H9 (cell line): ENCODE data around the gene DCAF5. TPM values are rescaled to one million over a fixed set of nuclear protein-coding genes. Genes with fewer than 3 reads are reported as not detected.

Source experiments
- DNase-seq: peaks from one replicate; pipeline ENCODE4 v3.0.0-alpha.2; 2017
- H2AFZ ChIP-seq: one replicate; pipeline ENCODE4 v1.6.1; 2013; ENCODE audit warnings: mild to moderate bottlenecking, low read length, control low read depth, moderate library complexity
- H2AK5ac ChIP-seq: 2 replicates; pipeline ENCODE4 v1.6.1; 2013; ENCODE audit warnings: low read length, control low read depth, mixed read lengths; ENCODE audit not compliant: insufficient read length
- H2BK120ac ChIP-seq: one replicate; pipeline ENCODE4 v1.6.1; 2013; ENCODE audit warnings: low read depth, mild to moderate bottlenecking, low read length, control low read depth, inconsistent platforms; ENCODE audit not compliant: poor library complexity, severe bottlenecking
- H2BK12ac ChIP-seq: 2 replicates; pipeline ENCODE4 v1.6.1; 2013; ENCODE audit warnings: low read length, control low read depth, mixed read lengths, low read depth; ENCODE audit not compliant: insufficient read length
- H2BK15ac ChIP-seq: 2 replicates; pipeline ENCODE4 v1.6.1; 2013; ENCODE audit warnings: low read depth, low read length, control low read depth
- H2BK20ac ChIP-seq: one replicate; pipeline ENCODE4 v1.6.1; 2013; ENCODE audit warnings: low read depth, mild to moderate bottlenecking, low read length, control low read depth, inconsistent platforms; ENCODE audit not compliant: poor library complexity, severe bottlenecking
- H2BK5ac ChIP-seq: 2 replicates; pipeline ENCODE4 v1.6.1; 2013; ENCODE audit warnings: low read length, control low read depth, mixed read lengths; ENCODE audit not compliant: insufficient read length
- H3K14ac ChIP-seq: 2 replicates; pipeline ENCODE4 v1.6.1; 2013; ENCODE audit warnings: low read length, control low read depth; ENCODE audit not compliant: insufficient read depth
- H3K18ac ChIP-seq: 2 replicates; pipeline ENCODE4 v1.6.1; 2013; ENCODE audit warnings: low read depth, mild to moderate bottlenecking, mixed read lengths, low read length, control low read depth; ENCODE audit not compliant: insufficient read length
- H3K23ac ChIP-seq: 2 replicates; pipeline ENCODE4 v1.6.1; 2013; ENCODE audit warnings: low read length, control low read depth, mixed read lengths, low read depth; ENCODE audit not compliant: insufficient read length
- H3K23me2 ChIP-seq: 2 replicates; pipeline ENCODE4 v1.6.1; 2013; ENCODE audit warnings: low read depth, mild to moderate bottlenecking, mixed read lengths, low read length, control low read depth; ENCODE audit not compliant: insufficient read length, poor library complexity, severe bottlenecking
- H3K27ac ChIP-seq: 2 replicates; pipeline ENCODE4 v1.5.1; 2013; ENCODE audit warnings: low read length, control low read depth, mixed read lengths, low read depth; ENCODE audit not compliant: insufficient read length
- H3K27me3 ChIP-seq: 2 replicates; pipeline ENCODE4 v1.6.1; 2013; ENCODE audit warnings: low read length, control low read depth, inconsistent platforms; ENCODE audit not compliant: insufficient read depth
- H3K4ac ChIP-seq: 2 replicates; pipeline ENCODE4 v1.6.1; 2013; ENCODE audit warnings: low read depth, mild to moderate bottlenecking, control low read depth, inconsistent platforms, low read length, moderate library complexity
- H3K4me1 ChIP-seq: 2 replicates; pipeline ENCODE4 v1.6.1; 2013; ENCODE audit warnings: low read length, control low read depth, inconsistent platforms; ENCODE audit not compliant: insufficient read depth
- H3K4me2 ChIP-seq: 2 replicates; pipeline ENCODE4 v1.6.1; 2013; ENCODE audit warnings: low read length, control low read depth, mixed read lengths; ENCODE audit not compliant: insufficient read length, insufficient read depth
- H3K56ac ChIP-seq: 2 replicates; pipeline ENCODE4 v1.6.1; 2013; ENCODE audit warnings: low read depth, mild to moderate bottlenecking, mixed read lengths, low read length, control low read depth; ENCODE audit not compliant: insufficient read length
- H3K79me1 ChIP-seq: 2 replicates; pipeline ENCODE4 v1.6.1; 2013; ENCODE audit warnings: low read depth, mild to moderate bottlenecking, moderate library complexity, low read length, control low read depth, inconsistent platforms; ENCODE audit not compliant: insufficient read depth, poor library complexity, severe bottlenecking
- H3K79me2 ChIP-seq: 2 replicates; pipeline ENCODE4 v1.6.1; 2013; ENCODE audit warnings: low read length, control low read depth, inconsistent platforms; ENCODE audit not compliant: insufficient read depth
- H3K9ac ChIP-seq: 2 replicates; pipeline ENCODE4 v1.6.1; 2013; ENCODE audit warnings: low read length, control low read depth, mixed read lengths; ENCODE audit not compliant: insufficient read length; ENCODE audit errors: extremely low read depth
- H3K9me3 ChIP-seq: one replicate; pipeline ENCODE4 v1.6.1; 2013; ENCODE audit warnings: low read depth, low read length, inconsistent platforms; ENCODE audit not compliant: control insufficient read depth
- H3T11ph ChIP-seq: one replicate; pipeline ENCODE4 v1.6.1; 2013; ENCODE audit warnings: mild to moderate bottlenecking, low read length, control low read depth, inconsistent platforms
- H4K20me1 ChIP-seq: one replicate; pipeline ENCODE4 v1.6.1; 2013; ENCODE audit not compliant: control insufficient read depth, insufficient read length, insufficient read depth
- H4K5ac ChIP-seq: 2 replicates; pipeline ENCODE4 v1.6.1; 2013; ENCODE audit warnings: low read depth, mild to moderate bottlenecking, mixed read lengths, low read length, control low read depth; ENCODE audit not compliant: insufficient read length
- H4K8ac ChIP-seq: replicated peaks from 2 replicates; pipeline ENCODE4 v1.6.1; 2013; ENCODE audit warnings: low read length, control low read depth, mixed read lengths, low read depth; ENCODE audit not compliant: insufficient read length
- H4K91ac ChIP-seq: 2 replicates; pipeline ENCODE4 v1.6.1; 2013; ENCODE audit warnings: low read depth, mild to moderate bottlenecking, moderate library complexity, mixed read lengths, low read length, control low read depth; ENCODE audit not compliant: insufficient read length
- H3K27ac Mint-ChIP-seq, 3 experiments: 2 replicates in 2 of 3; 3 replicates in 1 of 3; pipeline ENCODE4 v1.8.0; 2020 to 2021; ENCODE audit warnings: mixed read lengths in 3 of 3, mild to moderate bottlenecking in 1 of 3, moderate library complexity in 1 of 3
- H3K27me3 Mint-ChIP-seq: 2 replicates; pipeline ENCODE4 v1.8.0; 2021; ENCODE audit warnings: low read depth, mild to moderate bottlenecking, moderate library complexity, mixed read lengths
- H3K36me3 Mint-ChIP-seq, 3 experiments: 2 replicates in 2 of 3; 3 replicates in 1 of 3; pipeline ENCODE4 v1.8.0; 2020 to 2021; ENCODE audit warnings: low read depth in 3 of 3, mixed read lengths in 3 of 3; ENCODE audit not compliant: insufficient read depth in 1 of 3
- H3K4me1 Mint-ChIP-seq, 2 experiments: 2 replicates each; pipeline ENCODE4 v1.8.0; 2020; ENCODE audit warnings: mixed read lengths in 2 of 2
- H3K4me3 Mint-ChIP-seq, 2 experiments: 2 replicates in 1 of 2; 3 replicates in 1 of 2; pipeline ENCODE4 v1.8.0; 2020 to 2021; ENCODE audit warnings: mild to moderate bottlenecking in 2 of 2, mixed read lengths in 2 of 2, moderate library complexity in 1 of 2
- H3K9me3 Mint-ChIP-seq, 2 experiments: 2 replicates in 1 of 2; 3 replicates in 1 of 2; pipeline ENCODE4 v1.8.0; 2020; ENCODE audit warnings: mild to moderate bottlenecking in 2 of 2, mixed read lengths in 2 of 2, moderate library complexity in 1 of 2
- CTCF ChIP-seq: fragments of 200-600 bp; sonication (generic); conservative IDR thresholded peaks from 3 replicates; pipeline ENCODE4 v1.8.0; 2021; ENCODE audit warnings: antibody characterized with exemption, mild to moderate bottlenecking
- WGBS: extraction: QIAGEN DNeasy Blood & Tissue Kit; methylation state at CpG from one replicate; pipeline ENCODE4 v1.1.7; 2013; ENCODE audit warnings: missing lambda C conversion rate, low lambda C conversion rate, mixed read lengths; ENCODE audit not compliant: insufficient read length; ENCODE audit errors: extremely low coverage; 5-methylcytosine and 5-hydroxymethylcytosine counted together
- total RNA-seq: library from RNA; stranded (reverse); gene quantifications from 2 replicates; pipeline ENCODE4 v1.2.1, GENCODE V29; 2021

The DCAF5 gene
- total RNA-seq, 1 experiment from 2014 or later, result 31.4 TPM

GRCh38 chr14:69114763-69115162 is 38.2 kb downstream of the DCAF5 start:
- no peaks in the 10 kb centered on the region for H3K9me3 ChIP-seq
- H4K8ac ChIP-seq, result no peak overlapping the region
- DNase-seq, result no peak
- no peaks in the 10 kb centered on the region for H3K27me3 ChIP-seq
- no peaks in the 10 kb centered on the region for H3K79me1 ChIP-seq
- H3K18ac ChIP-seq, result no peak overlapping the region
- H3K27ac ChIP-seq, result no peak overlapping the region
- H3K4me2 ChIP-seq, result no peak overlapping the region
- H3K9ac ChIP-seq, result no peak overlapping the region
- no peak overlapping the region for H3K4ac ChIP-seq
- H2BK120ac ChIP-seq, result no peak overlapping the region
- H4K91ac ChIP-seq, result no peak overlapping the region
- no peak overlapping the region for H3K4me3 Mint-ChIP-seq
- WGBS, result no CpG with 5 or more reads among the region's 2 CpGs
- H3K56ac ChIP-seq, result no peak overlapping the region
- H3K79me2 ChIP-seq, result no peaks in the 10 kb centered on the region
- H4K5ac ChIP-seq, result no peak overlapping the region
- H2AK5ac ChIP-seq, result no peak overlapping the region
- no peaks in the 10 kb centered on the region for H4K20me1 ChIP-seq
- H2AFZ ChIP-seq, result no peak overlapping the region
- H3K23ac ChIP-seq, result no peak overlapping the region
- no peak overlapping the region for H2BK12ac ChIP-seq
- H3K4me1 ChIP-seq, result no peaks in the 10 kb centered on the region
- no peak for TF ChIP-seq CTCF
- no peak overlapping the region for H3K27ac Mint-ChIP-seq
- no peak overlapping the region for H3T11ph ChIP-seq
- H2BK5ac ChIP-seq, result no peak overlapping the region
- no peaks in the 10 kb centered on the region for H3K27me3 Mint-ChIP-seq
- no peak overlapping the region for H2BK15ac ChIP-seq
- no peak overlapping the region for H3K14ac ChIP-seq
- no peaks in the 10 kb centered on the region for H3K9me3 Mint-ChIP-seq
- H3K36me3 Mint-ChIP-seq, result peaks cover 0 to 19% (median 10%) of the 10 kb centered on the region in 3 experiments; a peak in 5 of 7 replicates
- H2BK20ac ChIP-seq, result no peak overlapping the region
- no peaks in the 10 kb centered on the region for H3K4me1 Mint-ChIP-seq
- no peaks in the 10 kb centered on the region for H3K23me2 ChIP-seq
